SK-N-MC (cell line): ENCODE measurements around the gene SLC4A1AP.

Experiments used
- DNase-seq: peaks from one replicate; pipeline ENCODE4 v3.0.0-alpha.2; 2011; ENCODE audit warnings: low read depth, low spot score
- H3K27ac ChIP-seq: fragments of 200-600 bp; sonication (generic); 2 replicates; pipeline ENCODE4 v1.5.1; 2016; ENCODE audit warnings: mixed run types
- H3K36me3 ChIP-seq: fragments of 200-600 bp; sonication (generic); 2 replicates; pipeline ENCODE4 v1.6.1; 2017; ENCODE audit warnings: antibody characterized with exemption, low read length, mixed read lengths; ENCODE audit not compliant: insufficient read depth
- H3K4me3 ChIP-seq: fragments of 200-600 bp; sonication (generic); 2 replicates; pipeline ENCODE4 v1.5.1; 2016
- H3K9ac ChIP-seq: fragments of 200-600 bp; sonication (generic); 2 replicates; pipeline ENCODE4 v1.8.0; 2017; ENCODE audit warnings: mixed run types, mixed read lengths; ENCODE audit not compliant: insufficient read length
- H3K9me3 ChIP-seq: fragments of 200-600 bp; sonication (generic); 2 replicates; pipeline ENCODE4 v1.6.1; 2017; ENCODE audit warnings: low read depth, mild to moderate bottlenecking, antibody characterized with exemption, low read length, moderate library complexity, mixed read lengths
- EZH2 ChIP-seq: fragments of 200-600 bp; sonication (generic); IDR thresholded peaks from one replicate; pipeline ENCODE4 v1.6.1; 2017; ENCODE audit warnings: antibody characterized with exemption
- FOXP2 ChIP-seq: optimal IDR thresholded peaks from 2 replicates; pipeline ENCODE3; 2011; ENCODE audit warnings: mild to moderate bottlenecking, moderate library complexity; ENCODE audit not compliant: insufficient read depth; ENCODE audit errors: extremely low read length, control extremely low read depth
- POLR2AphosphoS5 ChIP-seq: IDR thresholded peaks from 2 replicates; pipeline ENCODE4 v1.6.1; 2012; ENCODE audit warnings: mild to moderate bottlenecking, low read depth, low read length, borderline replicate concordance

Gene SLC4A1AP

GRCh38 chr2:27645197-27645596 is 18.5 kb upstream of the SLC4A1AP start:
- Histone ChIP-seq H3K36me3 (peaks cover 63% of the 10 kb centered on the region), H3K9ac (no peak overlapping the region), H3K9me3 (no peaks in the 10 kb centered on the region), H3K4me3 (no peak overlapping the region), H3K27ac (no peak overlapping the region)
- TF ChIP-seq FOXP2 (no peak), POLR2AphosphoS5 (no peak), EZH2 (no peak)
- DNase-seq: no peak

GRCh38 chr2:27647289-27647688 is 16.4 kb upstream of the SLC4A1AP start:
- no peak for DNase-seq
- TF ChIP-seq POLR2AphosphoS5 (no peak), EZH2 (no peak), FOXP2 (no peak)
- H3K4me3 ChIP-seq: no peak overlapping the region
- no peak overlapping the region for H3K27ac ChIP-seq
- H3K9me3 ChIP-seq: no peaks in the 10 kb centered on the region
- peaks cover 62% of the 10 kb centered on the region for H3K36me3 ChIP-seq
- no peak overlapping the region for H3K9ac ChIP-seq

- Histone ChIP-seq H3K27ac (no peak overlapping the region), H3K4me3 (no peak overlapping the region), H3K36me3 (peaks cover 66% of the 10 kb centered on the region), H3K9ac (no peak overlapping the region), H3K9me3 (no peaks in the 10 kb centered on the region)
- no peak for DNase-seq
- TF ChIP-seq FOXP2 (no peak), POLR2AphosphoS5 (no peak), EZH2 (no peak)
Observed at GRCh38 chr2:27647737-27648136, 16.0 kb upstream of the SLC4A1AP start.

- H3K9ac ChIP-seq: no peak overlapping the region
- H3K9me3 ChIP-seq: no peaks in the 10 kb centered on the region
- DNase-seq: no peak
- peaks cover 78% of the 10 kb centered on the region for H3K36me3 ChIP-seq
- H3K27ac ChIP-seq: no peak overlapping the region
- H3K4me3 ChIP-seq: no peak overlapping the region
- TF ChIP-seq EZH2: no peak
- TF ChIP-seq POLR2AphosphoS5: no peak
- TF ChIP-seq FOXP2: no peak
Observed at GRCh38 chr2:27651056-27651455, 12.6 kb upstream of the SLC4A1AP start.

GRCh38 chr2:27652341-27652740 is 11.3 kb upstream of the SLC4A1AP start:
- Histone ChIP-seq H3K9me3 (no peaks in the 10 kb centered on the region), H3K4me3 (no peak overlapping the region), H3K27ac (no peak overlapping the region), H3K36me3 (peaks cover 86% of the 10 kb centered on the region), H3K9ac (no peak overlapping the region)
- no peak for DNase-seq
- TF ChIP-seq FOXP2 (no peak), POLR2AphosphoS5 (no peak), EZH2 (no peak)

- peaks cover 86% of the 10 kb centered on the region for H3K36me3 ChIP-seq
Observed at GRCh38 chr2:27652790-27653189, 10.9 kb upstream of the SLC4A1AP start.

GRCh38 chr2:27653397-27653796 is 10.3 kb upstream of the SLC4A1AP start:
- no peaks in the 10 kb centered on the region for H3K9me3 ChIP-seq
- H3K4me3 ChIP-seq: no peak overlapping the region
- no peak for DNase-seq
- no peak overlapping the region for H3K27ac ChIP-seq
- H3K36me3 ChIP-seq: peaks cover 82% of the 10 kb centered on the region
- TF ChIP-seq EZH2: no peak
- TF ChIP-seq POLR2AphosphoS5: no peak
- no peak overlapping the region for H3K9ac ChIP-seq

More at GRCh38 chr2:27652790-27653189, 10.9 kb upstream of the SLC4A1AP start:
- no peak overlapping the region for H3K4me3 ChIP-seq
- no peak for DNase-seq
- no peaks in the 10 kb centered on the region for H3K9me3 ChIP-seq
- no peak overlapping the region for H3K9ac ChIP-seq
- TF ChIP-seq POLR2AphosphoS5 (no peak), FOXP2 (no peak), EZH2 (no peak)
- no peak overlapping the region for H3K27ac ChIP-seq

GRCh38 chr2:27655155-27655951 is 8.3 kb upstream of the SLC4A1AP start:
- DNase-seq: no peak
- H3K36me3 ChIP-seq: peaks cover 81% of the 10 kb centered on the region
- H3K9ac ChIP-seq: no peak overlapping the region
- no peak overlapping the region for H3K27ac ChIP-seq
- no peak overlapping the region for H3K4me3 ChIP-seq
- no peak for TF ChIP-seq FOXP2
- no peak for TF ChIP-seq EZH2
- no peak for TF ChIP-seq POLR2AphosphoS5
- H3K9me3 ChIP-seq: no peaks in the 10 kb centered on the region

GRCh38 chr2:27661371-27661770 is 2.3 kb upstream of the SLC4A1AP start:
- no peak for DNase-seq
- Histone ChIP-seq H3K27ac (no peak overlapping the region), H3K4me3 (no peak overlapping the region), H3K9ac (no peak overlapping the region), H3K36me3 (peaks cover 47% of the 10 kb centered on the region), H3K9me3 (no peaks in the 10 kb centered on the region)
- TF ChIP-seq FOXP2: no peak
- no peak for TF ChIP-seq EZH2
- TF ChIP-seq POLR2AphosphoS5: no peak
